Hippocampal formation (tissue), 2 donors: ENCODE results near the gene CCPG1.

ENCODE experiments used
- DNase-seq, 2 donors: peaks; one replicate each; lab custom pipeline; 2025; lab: John Stamatoyannopoulos, UW

Gene CCPG1

DNA sequence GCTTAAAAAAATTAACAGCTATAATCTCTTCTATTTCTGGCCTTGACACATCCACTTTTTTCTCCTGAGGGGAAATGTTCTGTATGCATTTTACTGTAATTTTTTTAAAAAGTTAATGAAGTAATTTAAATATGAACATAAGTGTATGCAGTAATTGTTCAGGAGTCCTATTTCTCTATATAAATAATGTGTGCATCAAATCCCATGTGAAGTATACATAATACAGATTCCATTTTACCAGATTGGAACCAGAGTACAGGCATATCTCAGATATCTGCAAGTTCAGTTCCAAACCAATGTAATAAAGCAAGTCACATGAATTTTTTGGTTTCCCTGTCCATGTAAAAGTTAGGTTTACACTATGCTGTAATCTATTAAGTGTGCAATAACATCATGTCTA is 26.6 kb downstream of the CCPG1 start:
- no peak for DNase-seq

- DNase-seq = no peak
Observed at GRCh38 chr15:55379095-55379494, 29.1 kb downstream of the CCPG1 start.

GRCh38 chr15:55372701-55373440 is 35.3 kb downstream of the CCPG1 start:
- no peak for DNase-seq

- DNase-seq = no peak
Observed at GRCh38 chr15:55366981-55367380, 41.2 kb downstream of the CCPG1 start.

GRCh38 chr15:55362641-55363040 is 45.5 kb downstream of the CCPG1 start:
- DNase-seq = no peak

- no peak for DNase-seq
Observed at GRCh38 chr15:55361048-55361447, 47.1 kb downstream of the CCPG1 start.

GRCh38 chr15:55360256-55360655 is 47.9 kb downstream of the CCPG1 start:
- no peak for DNase-seq

- no peak for DNase-seq
Observed at GRCh38 chr15:55358471-55358870, 49.7 kb downstream of the CCPG1 start.

DNA sequence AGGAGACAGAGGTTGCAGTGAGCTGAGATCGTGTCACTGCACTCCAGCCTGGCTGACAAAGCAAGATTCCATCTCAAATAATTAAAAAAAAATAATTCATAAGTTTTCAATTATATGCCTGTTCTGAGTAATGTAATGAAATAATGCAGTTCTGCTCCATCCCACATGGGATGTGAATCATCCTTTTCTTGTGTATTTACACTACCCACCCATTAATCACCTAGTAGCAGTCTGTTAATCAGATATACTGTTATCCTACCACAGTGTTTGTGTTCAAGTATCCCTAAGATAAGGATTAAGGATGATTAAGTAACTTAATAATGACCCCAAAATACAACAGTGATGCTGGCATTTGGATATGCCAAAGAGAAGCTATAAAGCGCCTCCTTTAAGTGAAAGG is 50.4 kb downstream of the CCPG1 start:
- no peak for DNase-seq

GRCh38 chr15:55356985-55357585 is 51.1 kb downstream of the CCPG1 start:
- DNase-seq = no peak

DNA sequence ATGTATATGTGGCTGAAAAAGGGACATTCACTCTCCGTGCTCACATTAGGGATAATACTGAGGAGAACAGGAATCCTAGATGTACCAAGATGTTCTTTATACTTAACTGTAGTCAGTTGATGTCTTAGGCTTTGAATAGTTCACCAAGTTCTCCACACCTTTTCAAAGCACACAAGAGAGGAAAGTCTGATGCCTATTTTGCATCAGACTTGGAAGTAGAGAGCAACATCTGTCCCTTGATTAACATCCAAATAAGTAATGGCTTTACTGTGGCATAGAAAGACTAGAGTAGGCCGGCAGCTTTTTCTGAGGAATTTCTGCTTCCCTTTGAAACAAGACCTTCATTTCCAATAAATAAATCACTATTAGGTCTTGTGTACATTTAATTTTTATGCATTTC is 55.1 kb downstream of the CCPG1 start:
- no peak for DNase-seq

DNA sequence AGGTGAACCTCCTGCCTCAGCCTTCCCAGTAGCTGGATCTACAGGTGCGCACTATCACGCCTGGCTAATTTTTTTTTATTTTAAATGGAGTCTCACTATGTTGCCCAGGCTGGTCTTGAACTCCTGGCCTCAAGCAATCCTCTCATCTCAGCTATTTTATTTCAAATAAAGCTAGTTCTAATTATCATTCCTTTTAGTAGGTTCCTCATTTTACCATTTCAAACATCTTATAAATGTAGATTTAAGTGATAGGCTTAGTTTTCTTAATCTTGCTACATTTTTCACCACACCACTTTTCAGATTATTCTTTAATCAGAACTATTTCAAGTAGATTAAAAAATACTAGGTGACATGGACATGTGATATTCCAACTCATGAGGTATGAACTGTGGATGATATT is 58.9 kb downstream of the CCPG1 start:
- no peak for DNase-seq

DNA sequence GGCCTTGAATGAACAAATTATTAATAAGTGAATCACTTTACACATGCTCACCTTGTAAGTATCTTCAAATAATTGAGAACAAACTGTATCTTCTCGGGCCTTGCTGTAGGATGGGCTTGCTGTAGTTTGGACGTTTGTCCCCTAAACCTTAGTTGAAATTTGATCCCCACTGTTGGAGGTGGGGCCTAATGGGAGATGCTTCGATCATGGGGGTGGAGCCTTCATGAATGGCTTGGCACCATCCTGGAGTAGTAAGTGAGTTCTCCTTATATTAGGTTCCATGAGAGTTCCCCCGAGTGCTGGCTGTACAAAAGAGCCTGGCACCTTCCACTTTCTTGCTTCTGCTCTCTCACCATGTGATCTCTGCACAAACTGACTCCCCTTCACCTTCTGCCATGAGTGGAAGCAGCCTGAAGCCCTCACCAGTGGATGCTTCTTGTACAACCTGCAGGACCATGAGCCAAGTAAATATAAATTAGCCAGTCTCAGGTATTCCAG is 59.8 kb downstream of the CCPG1 start:
- DNase-seq = no peak

DNA sequence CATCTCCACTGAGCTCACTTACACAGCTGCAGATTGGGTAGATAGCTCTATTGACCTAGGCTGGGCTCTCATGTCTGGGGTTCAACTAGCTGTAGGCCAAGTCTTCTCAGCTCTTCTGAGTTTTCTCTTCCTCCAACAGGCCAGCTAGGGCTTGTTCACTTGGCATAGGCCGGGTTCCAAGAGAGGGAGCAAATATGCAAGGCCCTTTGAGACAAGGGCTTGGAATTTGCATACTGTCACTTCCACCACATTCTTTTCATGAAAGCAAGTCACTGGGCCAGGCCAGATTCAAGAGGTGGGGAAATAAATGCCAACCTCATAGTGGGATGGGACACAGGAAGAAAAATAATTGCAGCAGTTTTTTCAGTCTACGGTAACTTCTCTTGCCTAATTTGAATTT is 64.0 kb downstream of the CCPG1 start:
- no peak for DNase-seq

DNA sequence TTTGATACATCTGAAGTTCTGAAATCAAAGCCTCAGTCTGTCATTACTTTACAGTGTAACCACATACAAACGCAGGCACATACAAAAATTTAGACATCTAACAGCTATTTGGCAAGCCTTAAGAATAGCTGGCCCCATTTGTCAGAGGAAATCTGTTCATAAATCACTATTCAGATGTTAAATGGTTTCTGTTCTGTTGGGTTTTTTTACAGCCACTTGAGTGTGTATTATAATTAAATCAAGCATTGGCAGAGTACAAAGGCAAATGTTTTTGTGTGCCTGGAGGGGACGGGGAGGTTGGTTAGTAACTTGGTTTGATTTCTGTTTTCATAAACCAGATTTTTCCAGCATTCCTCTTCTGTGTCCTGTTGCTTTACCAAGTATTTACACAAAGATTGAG is 65.0 kb downstream of the CCPG1 start:
- peak in 1 of 2 donors; percentile 14 for DNase-seq

DNA sequence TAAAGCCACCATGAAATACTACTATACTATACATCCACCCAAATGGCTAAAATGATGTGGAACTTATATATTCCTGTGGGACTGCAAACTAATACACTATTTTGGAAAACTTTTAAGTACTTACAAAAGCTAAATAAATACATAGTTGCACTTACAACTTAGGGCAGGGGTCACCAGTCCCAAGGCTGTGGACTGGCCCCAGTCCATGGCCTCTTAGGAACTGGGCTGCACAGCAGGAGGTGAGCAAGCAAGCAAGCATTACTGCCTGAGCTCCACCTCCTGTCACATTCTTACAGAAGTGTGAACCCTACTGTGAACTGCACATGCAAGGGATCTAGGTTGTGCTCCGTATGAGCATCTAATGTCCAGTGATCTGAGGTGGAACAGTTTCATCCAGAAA is 71.0 kb downstream of the CCPG1 start:
- DNase-seq = no peak

GRCh38 chr15:55334997-55335396 is 73.2 kb downstream of the CCPG1 start:
- no peak for DNase-seq

DNA sequence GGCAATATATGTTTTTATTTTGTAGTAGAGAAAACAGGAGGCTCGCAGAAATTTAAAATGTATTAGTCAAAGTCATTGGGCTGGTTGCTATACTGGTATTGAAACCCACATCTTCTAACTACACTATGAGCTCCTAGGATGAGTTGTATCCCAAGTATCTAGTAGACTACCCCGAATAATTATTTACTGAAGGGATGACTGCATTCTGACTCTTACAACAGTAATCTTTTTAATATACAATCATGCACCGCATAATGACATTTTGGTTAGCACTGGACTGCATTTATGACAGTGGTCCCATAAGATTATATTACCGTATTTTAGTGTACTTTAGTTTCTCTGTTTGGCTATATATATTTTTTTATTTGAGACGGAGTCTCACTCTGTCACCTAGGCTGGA is 73.8 kb downstream of the CCPG1 start:
- DNase-seq = no peak

GRCh38 chr15:55327387-55327786 is 80.8 kb downstream of the CCPG1 start:
- DNase-seq = no peak

DNA sequence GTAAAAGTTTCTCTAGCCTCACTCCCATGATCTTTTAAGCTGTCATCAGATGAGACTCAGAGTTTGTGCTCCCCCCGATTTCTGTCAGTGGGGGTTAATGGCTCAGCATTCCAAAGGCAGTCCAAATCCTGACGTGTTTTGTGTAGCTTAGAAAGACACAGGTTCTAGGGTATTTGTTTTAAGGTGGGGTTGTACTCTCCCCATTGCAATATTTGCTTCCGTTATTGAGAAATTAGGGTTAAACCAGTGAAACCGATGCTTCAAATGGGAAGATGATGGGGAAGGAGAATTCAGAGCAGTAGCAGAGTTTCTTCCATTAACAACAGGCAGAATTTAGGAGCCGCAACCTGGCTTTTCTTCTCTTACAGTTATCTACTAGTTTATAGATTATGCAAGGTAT is 85.7 kb downstream of the CCPG1 start:
- DNase-seq = no peak

DNA sequence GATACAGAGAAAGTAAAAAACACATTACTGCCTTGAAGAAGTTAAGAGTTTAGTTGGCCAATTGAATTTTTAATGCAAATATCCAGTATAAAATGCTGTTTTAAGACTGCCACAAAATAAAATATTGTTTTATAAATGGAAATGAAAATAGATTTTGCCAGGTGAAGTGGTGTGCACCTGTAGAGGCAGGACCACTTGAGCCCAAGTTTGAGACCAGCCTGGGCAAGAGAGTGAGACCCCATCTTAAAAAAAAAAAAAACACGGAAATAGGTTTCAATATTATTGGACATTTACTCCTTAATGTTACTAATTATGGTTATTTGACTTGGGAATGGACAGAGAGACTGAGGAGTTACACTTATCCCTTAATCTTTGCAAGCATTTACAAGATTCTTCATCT is 87.2 kb downstream of the CCPG1 start:
- no peak for DNase-seq

GRCh38 chr15:55320238-55320550 is 88.0 kb downstream of the CCPG1 start:
- peak in 1 of 2 donors; percentile 12 for DNase-seq

DNA sequence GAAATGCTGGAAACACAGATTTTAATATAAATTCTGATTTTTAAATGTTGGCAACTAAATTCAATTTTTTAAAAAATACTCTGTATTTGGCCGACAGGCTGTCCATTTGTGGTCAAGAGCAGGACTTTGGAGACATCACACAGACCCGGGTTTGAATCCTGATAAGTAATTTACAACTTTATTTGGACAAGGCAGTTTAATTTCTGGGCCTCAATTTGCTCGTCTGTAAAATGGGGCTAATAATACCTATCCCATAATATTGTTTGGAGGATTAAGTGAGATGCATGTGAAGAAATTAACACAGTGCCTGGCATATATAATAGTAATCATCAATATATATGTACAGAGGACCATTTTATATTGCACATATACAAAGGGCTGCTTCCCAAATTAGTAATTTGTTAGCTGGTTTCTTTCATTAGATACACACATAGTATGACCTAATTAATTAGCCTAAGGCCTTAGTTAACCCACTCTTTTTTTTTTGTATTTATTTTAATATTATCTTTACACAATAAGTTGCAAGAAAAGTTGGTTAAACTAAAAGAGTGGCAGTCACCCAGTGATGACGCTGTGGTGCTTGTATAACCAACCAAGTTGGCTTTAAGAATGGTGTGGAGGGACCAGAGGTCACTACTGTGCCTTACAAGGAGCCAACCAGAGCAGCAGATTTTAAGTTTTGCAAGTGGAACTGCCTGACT is 88.5 kb downstream of the CCPG1 start:
- no peak for DNase-seq
